Stomach (tissue), 9 donors: Measurements from ENCODE around the gene ARHGEF12. TPM values are rescaled to one million over a fixed set of nuclear protein-coding genes. Genes with fewer than 3 reads are reported as not detected.

Source experiments
- DNase-seq, 2 donors: peaks; one replicate each; pipeline versions ENCODE4 v3.0.0 to v3.0.0-alpha.2; 2013 to 2019
- H3K27ac ChIP-seq, 5 donors: fragments of 200-600 bp in 4 of 5; sonication (generic) in 4 of 5; one replicate each; pipeline ENCODE4 v1.5.1; 2013 to 2019; ENCODE audit warnings: mild to moderate bottlenecking in 1 of 5, moderate library complexity in 1 of 5
- H3K27me3 ChIP-seq, 3 donors: fragments of 200-600 bp; sonication (generic); one replicate each; pipeline ENCODE4 v1.5.1; 2017 to 2019; ENCODE audit warnings: mixed run types in 1 of 3
- H3K36me3 ChIP-seq, 4 donors: fragments of 200-600 bp; sonication (generic); 1 replicate in 3 of 4; 2 replicates in 1 of 4; pipeline ENCODE4 v1.5.1; 2016 to 2019
- H3K4me1 ChIP-seq, 4 donors: fragments of 200-600 bp; sonication (generic); one replicate each; pipeline ENCODE4 v1.5.1; 2016 to 2019
- H3K4me3 ChIP-seq, 4 donors: fragments of 200-600 bp; sonication (generic) in 3 of 4; one replicate each; pipeline ENCODE4 v1.5.1; 2016 to 2019; ENCODE audit warnings: mild to moderate bottlenecking in 1 of 4
- H3K9me3 ChIP-seq, 4 donors: fragments of 200-600 bp; sonication (generic); one replicate each; pipeline ENCODE4 v1.5.1; 2016 to 2019
- EP300 ChIP-seq: sonication (generic); formaldehyde crosslinking; IDR thresholded peaks from one replicate; pipeline ENCODE4 v1.6.1; 2017; ENCODE audit warnings: antibody characterized with exemption
- POLR2A ChIP-seq, 4 donors: fragments of 450-650 bp; IDR thresholded peaks; one replicate each; pipeline ENCODE4 v1.6.1; 2016; ENCODE audit warnings: antibody characterized with exemption in 4 of 4, control low read depth in 2 of 4, mild to moderate bottlenecking in 1 of 4, moderate library complexity in 1 of 4
- POLR2AphosphoS5 ChIP-seq, 3 donors: sonication (generic); formaldehyde crosslinking; IDR thresholded peaks; one replicate each; pipeline ENCODE4 v1.6.1; 2016; ENCODE audit warnings: antibody characterized with exemption in 3 of 3
- WGBS, 5 donors: extraction: QIAGEN DNeasy Blood & Tissue Kit in 3 of 5; methylation state at CpG; one replicate each; pipeline versions ENCODE4 v1.1.5 to v1.1.7; 2013 to 2018; 5-methylcytosine and 5-hydroxymethylcytosine counted together
- intact Hi-C: fragments of 100-400 bp; cut with DNase I; formaldehyde crosslinking; loops from one replicate; pipeline ENCODE4 v1.15.1; 2023; ENCODE audit warnings: low total_unique reads
- polyA plus RNA-seq, 3 donors: library from polyadenylated mRNA; stranded (reverse); fragments of 200-250 nt; gene quantifications; one replicate each; pipeline ENCODE4 v1.2.3, GENCODE V29; 2013
- total RNA-seq, 5 donors: library from RNA; depleted of rRNA; stranded (reverse); fragments of >200 nt; gene quantifications; one replicate each; pipeline versions ENCODE4 v1.1.0 to v1.2.3, GENCODE V29; 2014 to 2016
- TF ChIP-seq, protein P1 (sequence below), 7 experiments: fragments of 450-650 bp in 4 of 7; fragments of 200-600 bp in 3 of 7; sonication (generic) in 3 of 7; IDR thresholded peaks; one replicate each; pipeline ENCODE4 v1.5.1; 2016 to 2019; ENCODE audit warnings: antibody characterized with exemption in 7 of 7, control low read depth in 2 of 7, mild to moderate bottlenecking in 1 of 7
- donor health status: healthy with polysubstance abuse.
- donor health status: Bipolar disorder and iron deficiency.
- donor health status: healthy.

The ARHGEF12 gene
- total and polyA plus RNA-seq, 8 donors = 11.5 to 186 (median 43.5) TPM

GRCh38 chr11:120392793-120393192, 56.6 kb downstream of the ARHGEF12 start:
- TF ChIP-seq, protein P1, sequence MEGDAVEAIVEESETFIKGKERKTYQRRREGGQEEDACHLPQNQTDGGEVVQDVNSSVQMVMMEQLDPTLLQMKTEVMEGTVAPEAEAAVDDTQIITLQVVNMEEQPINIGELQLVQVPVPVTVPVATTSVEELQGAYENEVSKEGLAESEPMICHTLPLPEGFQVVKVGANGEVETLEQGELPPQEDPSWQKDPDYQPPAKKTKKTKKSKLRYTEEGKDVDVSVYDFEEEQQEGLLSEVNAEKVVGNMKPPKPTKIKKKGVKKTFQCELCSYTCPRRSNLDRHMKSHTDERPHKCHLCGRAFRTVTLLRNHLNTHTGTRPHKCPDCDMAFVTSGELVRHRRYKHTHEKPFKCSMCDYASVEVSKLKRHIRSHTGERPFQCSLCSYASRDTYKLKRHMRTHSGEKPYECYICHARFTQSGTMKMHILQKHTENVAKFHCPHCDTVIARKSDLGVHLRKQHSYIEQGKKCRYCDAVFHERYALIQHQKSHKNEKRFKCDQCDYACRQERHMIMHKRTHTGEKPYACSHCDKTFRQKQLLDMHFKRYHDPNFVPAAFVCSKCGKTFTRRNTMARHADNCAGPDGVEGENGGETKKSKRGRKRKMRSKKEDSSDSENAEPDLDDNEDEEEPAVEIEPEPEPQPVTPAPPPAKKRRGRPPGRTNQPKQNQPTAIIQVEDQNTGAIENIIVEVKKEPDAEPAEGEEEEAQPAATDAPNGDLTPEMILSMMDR (IDR thresholded peaks at IDR 0.05) = no peak
- TF ChIP-seq POLR2A (IDR thresholded peaks at IDR 0.05) (no peak), POLR2AphosphoS5 (IDR thresholded peaks at IDR 0.05) (no peak), EP300 (no peak)
- Histone ChIP-seq H3K27me3 (no peaks in the 10 kb centered on the region), H3K9me3 (no peaks in the 10 kb centered on the region), H3K27ac (no peak overlapping the region), H3K36me3 (no peaks in the 10 kb centered on the region), H3K4me1 (peaks cover 0 to 52% (median 34%) of the 10 kb centered on the region in 4 donors), H3K4me3 (no peak overlapping the region)
- WGBS, 5 donors = 84 to 93% (median 89%) methylated on average over 2 of the region's 2 CpGs
- intact Hi-C loops = no loop called here
- DNase-seq = no peak

DNA sequence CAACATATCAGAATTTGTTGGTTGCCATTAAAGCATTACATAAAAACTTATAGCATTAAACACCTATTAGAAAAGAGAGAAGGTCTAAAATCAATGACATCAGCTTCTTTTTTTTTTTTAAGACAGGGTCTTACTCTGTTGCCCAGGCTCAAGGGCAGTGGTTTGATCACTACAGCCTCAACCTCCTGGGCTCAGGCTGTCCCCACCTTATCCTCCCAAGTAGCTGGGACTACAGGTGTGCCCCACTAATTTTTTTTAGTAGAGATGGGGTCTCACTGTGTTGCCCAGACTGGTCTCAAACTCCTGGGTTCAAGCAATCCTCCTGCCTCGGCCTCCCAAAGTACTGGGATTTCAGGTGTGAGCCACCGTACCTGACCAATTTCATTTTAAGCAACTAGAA, 57.9 kb downstream of the ARHGEF12 start:
- Histone ChIP-seq H3K4me1 (peaks cover 0 to 52% (median 33%) of the 10 kb centered on the region in 4 donors), H3K36me3 (no peaks in the 10 kb centered on the region), H3K4me3 (no peak overlapping the region), H3K27ac (no peak overlapping the region), H3K9me3 (no peaks in the 10 kb centered on the region), H3K27me3 (no peaks in the 10 kb centered on the region)
- 65 to 98% (median 96%) methylated on average over 2 of the region's 2 CpGs for WGBS, 5 donors
- no peak for DNase-seq
- TF ChIP-seq POLR2AphosphoS5 (IDR thresholded peaks at IDR 0.05) = no peak
- no peak for TF ChIP-seq EP300
- no peak for TF ChIP-seq POLR2A (IDR thresholded peaks at IDR 0.05)
- TF ChIP-seq, protein P1 (IDR thresholded peaks at IDR 0.05) = no peak
- intact Hi-C loops = no loop called here

DNA sequence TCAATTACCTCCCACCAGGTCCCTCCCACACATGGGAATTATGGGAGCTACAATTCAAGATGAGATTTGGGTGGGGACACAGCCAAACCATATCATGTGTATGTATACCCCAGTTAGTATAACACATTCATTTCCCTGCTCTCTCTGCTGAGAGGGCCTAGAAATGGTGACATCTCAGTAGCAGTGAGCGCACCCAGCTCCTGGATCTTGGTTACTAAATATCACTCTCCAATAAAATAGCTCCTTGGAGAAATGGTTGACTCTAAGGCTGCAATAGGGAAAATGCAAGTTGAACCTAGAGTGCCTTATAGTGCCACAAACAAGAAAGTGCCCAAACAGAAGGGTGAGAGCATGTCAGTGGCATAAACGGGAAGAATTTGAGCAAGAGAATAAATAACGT, 59.6 kb downstream of the ARHGEF12 start:
- H3K27me3 ChIP-seq = no peaks in the 10 kb centered on the region
- peaks cover 3 to 60% (median 41%) of the 10 kb centered on the region in 4 donors for H3K4me1 ChIP-seq
- H3K4me3 ChIP-seq = no peak overlapping the region
- no peaks in the 10 kb centered on the region for H3K9me3 ChIP-seq
- no peak for DNase-seq
- intact Hi-C loops = no loop called here
- TF ChIP-seq POLR2A (IDR thresholded peaks at IDR 0.05) (no peak), EP300 (no peak), POLR2AphosphoS5 (IDR thresholded peaks at IDR 0.05) (no peak)
- TF ChIP-seq, protein P1 (IDR thresholded peaks at IDR 0.05) = no peak
- H3K27ac ChIP-seq = no peak overlapping the region
- no peaks in the 10 kb centered on the region for H3K36me3 ChIP-seq
- 55 to 79% (median 57%) methylated on average over 3 of the region's 3 CpGs for WGBS, 5 donors

DNA sequence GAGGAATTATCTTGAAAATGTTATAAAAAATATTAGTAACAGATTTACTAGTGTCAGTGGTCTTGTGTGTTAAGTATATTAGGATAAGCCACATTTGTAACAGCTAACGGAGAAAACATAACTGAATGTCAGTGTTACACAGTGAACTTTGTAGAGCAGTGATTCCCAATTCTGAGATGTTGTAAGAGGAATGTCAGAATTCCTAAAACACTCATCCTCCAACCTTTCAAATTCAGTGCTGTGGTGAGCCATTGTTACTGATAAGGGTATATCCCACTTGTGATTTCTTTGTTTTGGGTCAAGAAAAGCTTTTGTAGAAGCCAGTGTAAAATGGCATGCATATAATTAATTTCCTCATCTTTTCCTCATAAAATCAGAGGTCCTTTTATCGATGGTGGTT, 61.9 kb downstream of the ARHGEF12 start:
- intact Hi-C loops = no loop called here
- Histone ChIP-seq H3K36me3 (no peaks in the 10 kb centered on the region), H3K27ac (no peak overlapping the region)

More for the DNA sequence above, 61.9 kb downstream of the ARHGEF12 start:
- H3K9me3 ChIP-seq = no peaks in the 10 kb centered on the region
- H3K27me3 ChIP-seq = no peaks in the 10 kb centered on the region
- TF ChIP-seq POLR2AphosphoS5 (IDR thresholded peaks at IDR 0.05) (no peak), EP300 (no peak), POLR2A (IDR thresholded peaks at IDR 0.05) (no peak)
- TF ChIP-seq, protein P1 (IDR thresholded peaks at IDR 0.05) = no peak
- DNase-seq = no peak
- 77 to 89% (median 83%) methylated on average over 2 of the region's 2 CpGs for WGBS, 5 donors
- H3K4me1 ChIP-seq = peaks cover 10 to 50% (median 32%) of the 10 kb centered on the region in 4 donors
- H3K4me3 ChIP-seq = no peak overlapping the region
